ENCODE data around the gene SH3PXD2B.

DNA sequence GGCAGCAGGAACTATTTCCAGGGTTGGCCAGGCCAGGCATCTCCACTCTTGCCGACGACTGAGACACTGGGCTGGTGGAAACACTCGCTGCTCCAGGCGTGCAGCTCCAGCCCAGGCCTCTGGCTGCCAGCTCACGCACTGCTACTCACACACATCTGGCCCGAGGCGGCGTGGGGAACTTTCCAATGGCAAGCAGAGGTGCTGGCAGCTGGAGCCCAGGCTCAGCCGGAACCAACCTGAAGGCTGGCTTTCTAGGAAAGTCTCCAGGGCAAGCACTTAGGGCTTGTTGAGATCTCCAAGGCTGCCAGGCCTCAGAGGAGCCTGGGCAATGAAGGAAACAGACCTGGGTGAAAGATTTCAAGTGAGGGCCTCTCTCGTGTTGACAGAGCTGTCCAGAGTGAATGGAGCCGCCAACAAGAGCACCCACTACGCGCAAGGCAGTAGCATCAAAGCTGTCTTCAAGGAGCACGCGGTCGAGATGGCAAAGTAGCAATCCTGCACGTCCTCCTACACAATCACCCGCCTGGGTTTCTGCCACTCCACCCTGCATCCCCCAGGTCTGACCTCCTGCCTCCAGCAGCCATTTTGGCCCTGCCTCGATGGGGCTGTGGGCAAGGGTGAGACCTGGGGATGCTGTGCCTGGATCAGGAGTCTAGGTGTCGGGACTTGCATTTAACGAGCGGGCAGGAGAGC, 14.4 kb downstream of the SH3PXD2B start:
- no peak for TF ChIP-seq CTCF (IDR thresholded peaks at IDR 0.05)
- no peak for TF ChIP-seq POLR2A (IDR thresholded peaks at IDR 0.05)

All from right lobe of liver (tissue), 4 donors.